Measurements from ENCODE around the gene ERGIC1. TPM values are rescaled to one million over a fixed set of nuclear protein-coding genes. Genes with fewer than 3 reads are reported as not detected.

Gene ERGIC1
- total RNA-seq, 1 donor from 2014 or later: 105 TPM

GRCh38 chr5:172973127-172973916, 139.3 kb downstream of the ERGIC1 start:
- DNase-seq (ENCODE audit: low read depth, low spot score): no peak

- no peak for DNase-seq (ENCODE audit: low read depth, low spot score)
Measured at GRCh38 chr5:172973931-172974330, 139.9 kb downstream of the ERGIC1 start.

- DNase-seq (ENCODE audit: low read depth, low spot score): no peak
Measured at GRCh38 chr5:172975289-172975688, 141.2 kb downstream of the ERGIC1 start.

GRCh38 chr5:172979778-172980177, 145.7 kb downstream of the ERGIC1 start:
- DNase-seq (ENCODE audit: low read depth, low spot score): no peak

- DNase-seq (ENCODE audit: low read depth, low spot score): no peak
Measured at GRCh38 chr5:172981931-172982330, 147.9 kb downstream of the ERGIC1 start.

- peak; percentile 75 for DNase-seq (ENCODE audit: low read depth, low spot score)
Measured at GRCh38 chr5:172983542-172984243, 149.6 kb downstream of the ERGIC1 start, which contains the start of gene ATP6V0E1. ATP6V0E1 (plus strand) TSS chr5:172983771; CDS start chr5:172983861, 90 bp downstream.

GRCh38 chr5:172984244-172984953, 150.3 kb downstream of the ERGIC1 start:
- DNase-seq (ENCODE audit: low read depth, low spot score): peak; percentile 68

GRCh38 chr5:172985596-172985995, 151.5 kb downstream of the ERGIC1 start:
- no peak for DNase-seq (ENCODE audit: low read depth, low spot score)

GRCh38 chr5:172988276-172988675, 154.2 kb downstream of the ERGIC1 start:
- no peak for DNase-seq (ENCODE audit: low read depth, low spot score)

- no peak for DNase-seq (ENCODE audit: low read depth, low spot score)
Measured at GRCh38 chr5:172990776-172991175, 156.7 kb downstream of the ERGIC1 start.

- DNase-seq (ENCODE audit: low read depth, low spot score): no peak
Measured at GRCh38 chr5:172994405-172994804, 160.4 kb downstream of the ERGIC1 start.

GRCh38 chr5:172999372-172999973, 165.4 kb downstream of the ERGIC1 start:
- DNase-seq (ENCODE audit: low read depth, low spot score): no peak

GRCh38 chr5:172999974-173000373, 165.9 kb downstream of the ERGIC1 start:
- no peak for DNase-seq (ENCODE audit: low read depth, low spot score)

- no peak for DNase-seq (ENCODE audit: low read depth, low spot score)
Measured at GRCh38 chr5:173001229-173001841, 167.3 kb downstream of the ERGIC1 start.

Other genes starting within 250 kb of the ERGIC1 start
- gene NEURL1B, start 193.0 kb upstream of the ERGIC1 start, total RNA-seq: 0.46 and 0.67 TPM in 2 replicates
- 71.0 and 72.0 TPM in 2 replicates for gene DUSP1, start 63.1 kb upstream of the ERGIC1 start, total RNA-seq
- 51.7 and 53.5 TPM in 2 replicates for gene RPL26L1, start 125.2 kb downstream of the ERGIC1 start, total RNA-seq
- 201 and 267 TPM in 2 replicates for gene ATP6V0E1, start 149.5 kb downstream of the ERGIC1 start, total RNA-seq
- gene CREBRF, start 222.1 kb downstream of the ERGIC1 start, total RNA-seq: 11.3 and 15.7 TPM in 2 replicates